MM.1S (cell line): ENCODE measurements around the gene TRMT61A.

ENCODE experiments used
- DNase-seq: peaks from one replicate; pipeline ENCODE4 v3.0.0-alpha.2; 2015
- H2AFZ ChIP-seq: fragments of 300-600 bp; sonication (generic); 2 replicates; pipeline ENCODE4 v1.6.0; 2016; ENCODE audit warnings: antibody characterized with exemption, low read length
- H3F3A ChIP-seq: fragments of 300-600 bp; sonication (generic); 2 replicates; pipeline ENCODE4 v1.6.1; 2016; ENCODE audit warnings: mild to moderate bottlenecking, antibody characterized with exemption, low read length, moderate library complexity, mixed read lengths; ENCODE audit not compliant: insufficient read depth
- H3K27ac ChIP-seq: fragments of 300-600 bp; sonication (generic); 2 replicates; pipeline ENCODE4 v1.5.1; 2016; ENCODE audit warnings: mild to moderate bottlenecking, low read length
- H3K27me3 ChIP-seq: fragments of 300-600 bp; sonication (generic); replicated peaks from 2 replicates; pipeline ENCODE4 v1.6.0; 2016; ENCODE audit warnings: low read length; ENCODE audit not compliant: insufficient read depth
- H3K36me3 ChIP-seq: fragments of 300-600 bp; sonication (generic); replicated peaks from 2 replicates; pipeline ENCODE4 v1.6.1; 2016; ENCODE audit warnings: mild to moderate bottlenecking, low read length, mixed read lengths; ENCODE audit not compliant: insufficient read depth
- H3K4me1 ChIP-seq: fragments of 300-600 bp; sonication (generic); 2 replicates; pipeline ENCODE4 v1.6.1; 2016; ENCODE audit warnings: low read length, mixed read lengths
- H3K4me2 ChIP-seq: fragments of 300-600 bp; sonication (generic); 2 replicates; pipeline ENCODE4 v1.6.0; 2016; ENCODE audit warnings: low read depth, low read length
- H3K4me3 ChIP-seq: fragments of 300-600 bp; sonication (generic); 2 replicates; pipeline ENCODE4 v1.5.1; 2016; ENCODE audit warnings: low read length, mixed read lengths
- H3K79me2 ChIP-seq: fragments of 300-600 bp; sonication (generic); 2 replicates; pipeline ENCODE4 v1.6.1; 2016; ENCODE audit warnings: mixed run types, low read length, mixed read lengths
- H3K9ac ChIP-seq: fragments of 300-600 bp; sonication (generic); 2 replicates; pipeline ENCODE4 v1.6.1; 2016; ENCODE audit warnings: low read length, mixed read lengths
- H3K9me2 ChIP-seq: fragments of 300-600 bp; sonication (generic); replicated peaks from 2 replicates; pipeline ENCODE4 v1.6.1; 2016; ENCODE audit warnings: mild to moderate bottlenecking, low read length, mixed read lengths; ENCODE audit not compliant: insufficient read depth
- H3K9me3 ChIP-seq: fragments of 300-600 bp; sonication (generic); replicated peaks from 2 replicates; pipeline ENCODE4 v1.6.1; 2016; ENCODE audit warnings: mild to moderate bottlenecking, low read length, mixed read lengths; ENCODE audit not compliant: insufficient read depth
- H4K20me1 ChIP-seq: fragments of 300-600 bp; sonication (generic); 2 replicates; pipeline ENCODE4 v1.6.1; 2016; ENCODE audit warnings: mild to moderate bottlenecking, low read length, moderate library complexity, mixed read lengths; ENCODE audit not compliant: insufficient read depth
- EZH2 ChIP-seq: fragments of 300-600 bp; sonication (generic); optimal IDR thresholded peaks from 2 replicates; pipeline ENCODE3; 2017; ENCODE audit warnings: low read depth, mild to moderate bottlenecking, antibody characterized with exemption, low read length, mixed read lengths
- EZH2phosphoT487 ChIP-seq: fragments of 300-600 bp; sonication (generic); IDR thresholded peaks from 2 replicates; pipeline ENCODE4 v1.6.1; 2018; ENCODE audit warnings: antibody characterized with exemption, low read length
- TF ChIP-seq, protein P1 (sequence below): fragments of 300-600 bp; sonication (generic); IDR thresholded peaks from 2 replicates; pipeline ENCODE4 v1.5.1; 2016; ENCODE audit warnings: antibody characterized with exemption, low read length, mixed read lengths

The TRMT61A gene

DNA sequence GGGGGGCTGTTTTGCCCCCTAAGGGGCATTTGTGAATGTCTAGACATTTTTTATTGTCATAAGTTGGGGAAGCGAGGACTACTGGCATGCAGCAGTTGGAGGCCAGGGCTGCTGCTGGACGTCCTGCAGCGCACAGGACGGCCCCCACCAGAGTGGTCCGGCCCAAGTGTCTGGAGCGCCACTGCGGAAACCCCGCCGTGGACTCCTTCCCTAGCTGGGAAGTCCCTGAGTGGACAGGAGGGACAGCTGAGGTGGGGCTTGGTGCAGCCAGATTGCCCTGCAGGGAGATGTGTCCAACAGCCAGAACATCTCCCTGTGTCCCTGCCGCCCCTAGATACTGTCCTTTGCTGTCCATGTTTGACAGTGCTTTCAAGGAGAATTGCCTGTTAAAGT lies 11.8 kb upstream of the TRMT61A start:
- Histone ChIP-seq H3K27me3 (no peaks in the 10 kb centered on the region; the same call in 1 of the 2 replicates), H3K4me1 (no peaks in the 10 kb centered on the region), H3K36me3 (no peaks in the 10 kb centered on the region), H3K9ac (no peak overlapping the region), H2AFZ (no peak overlapping the region), H3F3A (no peaks in the 10 kb centered on the region), H3K9me2 (no peaks in the 10 kb centered on the region), H4K20me1 (no peaks in the 10 kb centered on the region), H3K27ac (no peak overlapping the region), H3K79me2 (no peaks in the 10 kb centered on the region), H3K4me3 (no peak overlapping the region), H3K4me2 (no peak overlapping the region), H3K9me3 (no peaks in the 10 kb centered on the region)
- TF ChIP-seq EZH2 (no peak), EZH2phosphoT487 (no peak)
- TF ChIP-seq, protein P1, sequence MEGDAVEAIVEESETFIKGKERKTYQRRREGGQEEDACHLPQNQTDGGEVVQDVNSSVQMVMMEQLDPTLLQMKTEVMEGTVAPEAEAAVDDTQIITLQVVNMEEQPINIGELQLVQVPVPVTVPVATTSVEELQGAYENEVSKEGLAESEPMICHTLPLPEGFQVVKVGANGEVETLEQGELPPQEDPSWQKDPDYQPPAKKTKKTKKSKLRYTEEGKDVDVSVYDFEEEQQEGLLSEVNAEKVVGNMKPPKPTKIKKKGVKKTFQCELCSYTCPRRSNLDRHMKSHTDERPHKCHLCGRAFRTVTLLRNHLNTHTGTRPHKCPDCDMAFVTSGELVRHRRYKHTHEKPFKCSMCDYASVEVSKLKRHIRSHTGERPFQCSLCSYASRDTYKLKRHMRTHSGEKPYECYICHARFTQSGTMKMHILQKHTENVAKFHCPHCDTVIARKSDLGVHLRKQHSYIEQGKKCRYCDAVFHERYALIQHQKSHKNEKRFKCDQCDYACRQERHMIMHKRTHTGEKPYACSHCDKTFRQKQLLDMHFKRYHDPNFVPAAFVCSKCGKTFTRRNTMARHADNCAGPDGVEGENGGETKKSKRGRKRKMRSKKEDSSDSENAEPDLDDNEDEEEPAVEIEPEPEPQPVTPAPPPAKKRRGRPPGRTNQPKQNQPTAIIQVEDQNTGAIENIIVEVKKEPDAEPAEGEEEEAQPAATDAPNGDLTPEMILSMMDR: no peak
- no peak for DNase-seq

DNA sequence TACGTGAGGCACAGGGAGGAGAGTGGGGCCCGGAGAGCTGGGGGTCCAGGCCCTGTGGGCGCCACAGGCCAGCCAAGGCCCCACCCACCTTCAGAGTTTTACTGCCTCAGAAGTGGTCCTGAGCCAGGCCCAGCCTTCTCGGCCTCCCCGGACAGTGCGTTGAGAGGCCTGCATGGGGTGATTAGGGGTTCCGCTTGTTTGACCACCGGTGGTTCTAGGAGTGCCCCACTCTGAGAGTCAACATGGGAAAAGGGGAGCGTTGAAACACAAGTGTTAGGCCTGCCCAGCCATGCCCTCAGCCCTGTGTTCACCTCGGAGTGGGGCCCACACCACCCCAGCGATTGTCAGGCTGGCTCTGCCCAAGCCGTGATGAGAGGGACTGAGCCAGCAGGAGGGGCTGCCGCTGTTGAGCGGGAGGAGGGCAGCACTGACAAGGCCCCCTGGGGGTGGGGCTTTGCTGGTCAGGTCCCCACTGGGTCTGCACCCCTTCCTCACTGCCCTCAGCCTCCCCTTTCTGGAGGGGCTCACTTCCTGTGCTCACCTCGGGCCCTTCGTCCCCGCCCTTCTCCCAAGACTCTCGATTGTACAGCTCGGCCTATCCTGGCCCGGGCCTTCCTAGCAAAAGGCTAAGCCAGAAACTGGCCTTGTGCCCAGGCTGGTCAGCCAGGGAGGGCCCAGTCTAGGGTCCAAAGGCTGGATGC lies 11.1 kb upstream of the TRMT61A start:
- H3F3A ChIP-seq: no peaks in the 10 kb centered on the region
- no peaks in the 10 kb centered on the region for H3K36me3 ChIP-seq
- H3K79me2 ChIP-seq: no peaks in the 10 kb centered on the region
- no peaks in the 10 kb centered on the region; the same call in 1 of the 2 replicates for H3K27me3 ChIP-seq
- H3K27ac ChIP-seq: no peak overlapping the region
- no peaks in the 10 kb centered on the region for H3K9me2 ChIP-seq
- DNase-seq: no peak
- H3K9me3 ChIP-seq: no peaks in the 10 kb centered on the region
- H3K4me3 ChIP-seq: no peak overlapping the region
- H3K4me1 ChIP-seq: no peaks in the 10 kb centered on the region
- H3K4me2 ChIP-seq: no peak overlapping the region
- TF ChIP-seq, protein P1: no peak
- TF ChIP-seq EZH2phosphoT487: no peak
- TF ChIP-seq EZH2: no peak
- H2AFZ ChIP-seq: no peak overlapping the region
- no peak overlapping the region for H3K9ac ChIP-seq
- H4K20me1 ChIP-seq: no peaks in the 10 kb centered on the region

DNA sequence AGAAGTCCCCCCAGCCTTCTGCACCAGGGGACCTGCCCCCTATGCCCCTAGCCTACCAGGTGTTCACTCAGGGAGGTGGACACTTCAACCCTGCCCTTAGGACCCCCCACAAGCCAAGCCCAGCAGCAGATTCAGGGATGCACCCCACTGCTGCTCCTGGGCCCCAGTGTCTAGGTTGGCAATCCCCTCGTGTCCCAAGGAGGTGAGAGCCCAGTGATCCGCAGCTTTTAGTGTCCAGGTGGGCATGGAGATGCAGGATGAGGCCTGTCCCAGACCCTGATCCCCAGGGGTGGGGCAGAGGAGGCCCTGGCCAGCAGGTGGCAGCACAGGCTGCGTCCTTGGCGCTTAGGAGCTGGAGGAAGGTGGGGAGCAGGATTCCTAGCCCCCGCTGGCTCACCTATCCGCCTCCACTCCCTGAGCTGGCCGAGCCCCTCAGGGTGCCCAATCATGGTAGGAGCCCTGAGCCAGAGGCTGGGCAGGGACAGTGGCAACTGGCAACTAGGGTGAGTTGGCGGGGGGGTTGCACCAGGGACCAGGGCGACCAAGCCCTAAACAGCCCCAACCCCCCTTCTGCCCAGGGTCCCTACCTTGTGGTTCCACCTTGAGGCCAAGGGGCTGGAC lies 10.5 kb upstream of the TRMT61A start:
- TF ChIP-seq EZH2 (no peak), EZH2phosphoT487 (no peak)
- TF ChIP-seq, protein P1: peak; percentile 63
- DNase-seq: no peak
- Histone ChIP-seq H3K27me3 (no peaks in the 10 kb centered on the region; the same call in 1 of the 2 replicates), H3K4me1 (no peaks in the 10 kb centered on the region), H2AFZ (no peak overlapping the region), H3K9me2 (no peaks in the 10 kb centered on the region), H3K9me3 (no peaks in the 10 kb centered on the region), H3K36me3 (no peaks in the 10 kb centered on the region), H3K9ac (no peak overlapping the region), H4K20me1 (no peaks in the 10 kb centered on the region), H3K27ac (no peak overlapping the region), H3F3A (no peaks in the 10 kb centered on the region), H3K79me2 (no peaks in the 10 kb centered on the region), H3K4me2 (no peak overlapping the region), H3K4me3 (no peak overlapping the region)
